Skin of body (tissue), 2 donors: ENCODE data around the gene RGS19. TPM values are rescaled to one million over a fixed set of nuclear protein-coding genes. Genes with fewer than 3 reads are reported as not detected.
"Not testable (repeated sequence)": the region's sequence is repeated elsewhere in the genome, so short reads cannot be mapped to it uniquely, and the experiment has no call there.

Source experiments
- DNase-seq: peaks from one replicate; lab custom pipeline; 2025; lab: John Stamatoyannopoulos, UW
- total RNA-seq: library from RNA; depleted of rRNA; stranded (reverse); fragments of >200 nt; gene quantifications from one replicate; pipeline ENCODE4 v1.2.3, GENCODE V29; 2014

RGS19 gene
- total RNA-seq, 1 donor from 2014 or later, result 6.6 TPM

DNA sequence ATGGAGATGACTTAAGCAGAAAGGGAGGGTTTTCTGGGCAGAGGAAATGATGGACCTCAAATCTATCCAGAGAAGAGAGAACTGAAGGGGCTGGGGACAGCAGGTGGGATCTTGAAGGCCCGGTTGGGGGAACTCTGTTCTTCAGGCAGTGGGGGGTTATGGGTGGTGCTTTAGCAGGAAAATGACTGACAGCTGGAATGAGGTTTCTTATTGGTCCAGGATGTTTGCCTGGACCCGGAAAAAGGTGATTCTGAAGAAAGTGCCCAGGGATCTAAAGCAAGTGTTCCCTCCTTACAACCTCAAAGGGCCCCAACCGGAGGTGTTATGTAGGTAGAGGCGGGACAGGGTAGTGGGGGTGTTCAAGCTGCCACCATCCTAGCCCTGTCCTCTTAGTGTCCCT is 16.1 kb upstream of the RGS19 start:
- DNase-seq, result no peak

DNA sequence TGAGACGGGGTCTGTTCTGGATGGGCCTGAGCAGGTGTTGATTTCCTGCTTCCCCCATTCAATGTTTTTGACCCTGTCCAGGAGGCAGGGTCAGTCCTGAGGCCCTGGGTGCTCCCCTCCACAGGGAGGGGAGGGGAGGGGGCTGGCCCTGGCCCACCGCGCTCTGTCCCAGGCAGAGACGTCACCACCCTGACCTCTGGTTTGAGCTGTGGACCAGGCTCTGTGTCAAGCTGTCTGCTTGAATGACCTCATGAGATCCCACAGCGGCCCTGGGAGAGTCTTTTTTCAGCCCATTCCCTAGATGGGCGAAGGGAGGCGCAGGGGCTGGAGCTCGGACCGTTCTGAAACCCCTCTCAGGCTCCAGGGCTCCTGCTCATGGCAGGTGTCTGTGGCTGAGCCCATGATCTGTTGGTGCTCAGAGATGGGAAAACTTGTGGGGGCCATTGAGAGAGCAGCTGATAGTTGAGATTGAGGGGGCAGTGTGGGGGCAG is 13.7 kb upstream of the RGS19 start:
- DNase-seq, result no peak

DNA sequence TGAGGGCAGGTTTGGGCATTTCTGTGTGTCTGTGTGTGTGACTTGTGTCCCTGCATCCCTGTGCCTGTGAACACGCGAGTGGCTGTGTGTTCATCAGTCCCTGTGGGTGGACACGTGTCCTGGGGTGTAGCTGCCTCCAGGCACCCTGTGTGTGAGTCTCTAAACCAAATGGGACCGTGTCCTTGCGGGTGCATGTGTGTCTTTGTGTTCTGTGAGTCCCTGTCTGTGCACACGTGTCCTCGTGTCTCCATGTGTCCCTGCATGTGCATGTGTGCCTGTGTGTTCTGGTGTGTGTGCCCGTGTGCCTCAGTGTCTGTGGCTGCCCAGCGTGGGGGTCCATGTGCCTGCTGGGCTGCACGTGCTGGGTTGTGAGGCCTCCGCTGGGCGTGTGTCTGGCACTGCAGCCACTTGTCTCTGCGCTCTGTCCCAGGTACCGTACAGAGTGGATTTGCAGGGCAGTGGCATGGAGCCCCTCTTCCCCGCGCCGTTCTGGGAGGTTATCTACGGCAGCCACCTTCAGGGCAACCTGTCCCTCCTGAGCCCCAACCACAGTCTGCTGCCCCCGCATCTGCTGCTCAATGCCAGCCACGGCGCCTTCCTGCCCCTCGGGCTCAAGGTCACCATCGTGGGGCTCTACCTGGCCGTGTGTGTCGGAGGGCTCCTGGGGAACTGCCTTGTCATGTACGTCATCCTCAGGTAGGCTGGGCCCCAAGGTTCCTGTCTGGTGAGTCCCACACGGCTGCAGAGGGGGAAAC is 13.1 kb upstream of the RGS19 start:
- no peak for DNase-seq

DNA sequence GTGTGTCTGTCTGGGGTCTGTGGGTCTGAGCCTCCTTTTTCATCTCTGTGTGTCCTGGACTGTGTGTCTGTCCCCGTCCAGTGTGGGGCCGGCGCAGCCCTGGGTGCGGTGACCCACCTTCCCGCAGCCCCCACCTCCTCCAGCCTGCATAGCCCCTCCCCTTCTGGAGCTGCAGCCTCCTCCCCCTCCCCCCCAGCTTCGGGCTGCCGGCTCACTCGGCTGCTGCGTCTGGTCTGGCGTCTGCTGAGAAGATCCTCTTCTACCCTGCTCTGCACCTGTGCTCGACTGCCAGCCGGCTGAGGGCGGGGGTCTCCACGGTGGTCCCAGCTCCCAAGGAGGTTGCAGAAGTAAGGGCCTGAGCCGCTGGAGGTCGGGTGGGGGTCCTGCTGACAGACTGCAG is 12.5 kb upstream of the RGS19 start:
- no peak for DNase-seq

- no peak for DNase-seq
Observed at GRCh38 chr20:64091340-64091739, 12.0 kb upstream of the RGS19 start.

- no peak for DNase-seq
Observed at GRCh38 chr20:64090165-64090564, 10.8 kb upstream of the RGS19 start.

DNA sequence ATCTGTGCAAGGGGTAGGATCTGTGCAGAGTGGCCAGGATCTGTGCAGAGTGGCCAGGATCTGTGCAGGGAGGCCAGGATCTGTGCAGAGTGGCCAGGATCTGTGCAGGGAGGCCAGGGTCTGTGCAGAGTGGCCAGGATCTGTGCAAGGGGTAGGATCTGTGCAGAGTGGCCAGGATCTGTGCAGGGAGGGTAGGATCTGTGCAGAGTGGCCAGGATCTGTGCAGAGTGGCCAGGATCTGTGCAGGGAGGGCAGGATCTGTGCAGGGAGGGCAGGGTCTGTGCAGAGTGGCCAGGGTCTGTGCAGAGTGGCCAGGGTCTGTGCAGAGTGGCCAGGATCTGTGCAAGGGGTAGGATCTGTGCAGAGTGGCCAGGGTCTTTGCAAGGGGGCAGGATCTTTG is 9.3 kb upstream of the RGS19 start:
- DNase-seq, result not testable (repeated sequence)

GRCh38 chr20:64087226-64087825 is 8.0 kb upstream of the RGS19 start:
- DNase-seq, result not testable (repeated sequence)

GRCh38 chr20:64086801-64087200 is 7.5 kb upstream of the RGS19 start:
- DNase-seq, result no peak

DNA sequence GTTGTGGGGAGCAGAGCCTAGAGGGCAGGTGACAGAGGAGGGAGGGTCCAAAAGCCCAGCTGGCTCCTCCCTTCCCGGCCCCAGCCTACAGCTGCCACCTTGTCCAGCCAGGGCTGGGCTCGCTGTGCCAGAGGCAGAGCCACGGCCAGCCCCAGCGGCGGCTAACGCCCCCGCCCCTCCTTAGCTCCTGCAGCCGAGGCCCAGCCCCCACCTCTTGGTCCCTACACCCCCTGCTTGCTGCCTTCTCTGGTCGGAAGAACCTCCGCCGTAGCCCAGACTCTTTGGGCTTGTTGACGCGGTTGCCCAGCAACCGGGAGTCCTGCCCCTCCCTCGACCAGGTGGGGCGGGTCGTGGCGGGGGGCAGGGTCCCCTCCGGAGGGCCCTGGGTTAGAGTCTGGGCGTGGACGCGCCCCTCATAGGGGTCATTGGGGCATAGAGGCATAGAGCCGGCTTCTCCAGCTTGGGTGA is 5.4 kb upstream of the RGS19 start:
- no peak for DNase-seq

DNA sequence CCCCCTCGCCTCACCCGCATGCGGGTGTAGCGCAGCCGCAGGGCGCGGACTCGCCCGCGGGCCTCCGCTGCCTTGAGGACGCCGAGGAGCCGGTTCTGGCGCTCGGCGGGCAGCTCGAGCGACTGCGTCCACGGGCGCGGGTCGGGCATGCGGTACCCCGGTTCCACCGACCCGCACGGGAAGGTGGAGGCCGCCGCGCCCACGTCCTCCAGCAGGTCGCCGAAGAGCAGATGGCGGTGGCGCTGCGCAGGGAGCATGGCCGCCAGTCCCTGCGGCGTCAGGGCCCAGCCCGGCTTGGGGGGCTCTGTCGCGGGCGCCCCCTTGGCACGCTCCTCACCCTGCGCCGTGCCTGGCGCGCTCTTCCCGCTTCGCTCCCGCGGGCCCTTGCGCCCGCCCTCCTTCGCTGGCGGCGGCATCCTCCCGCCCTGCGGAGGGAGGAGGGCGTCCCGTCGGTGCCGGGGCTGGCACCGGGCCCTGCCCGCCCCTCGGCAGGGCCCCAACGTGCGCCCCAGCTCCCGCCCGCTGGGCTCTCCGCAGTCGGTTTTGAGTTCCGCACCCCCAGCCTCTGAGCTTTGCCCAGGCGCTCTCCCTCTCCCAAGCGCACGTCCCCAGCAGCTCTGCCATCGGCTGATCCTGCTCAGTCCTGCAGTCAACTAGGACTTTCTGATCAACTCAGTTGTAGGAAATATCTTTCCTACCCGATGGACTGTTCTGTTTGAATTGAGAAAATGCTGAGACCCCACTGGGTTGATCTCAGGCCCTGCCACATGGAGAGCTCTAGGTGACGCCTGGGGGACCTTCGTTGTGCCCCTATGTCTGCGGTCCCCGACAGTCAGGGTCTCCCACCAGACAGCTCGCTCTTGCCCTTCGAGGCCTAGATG is 4.7 kb upstream of the RGS19 start, which contains the start of gene LKAAEAR1:
TSS of gene LKAAEAR1 (minus strand) at position 595 of the 881 bp plus-strand sequence. CDS start at position 416, 179 bp downstream.
- DNase-seq, result no peak

DNA sequence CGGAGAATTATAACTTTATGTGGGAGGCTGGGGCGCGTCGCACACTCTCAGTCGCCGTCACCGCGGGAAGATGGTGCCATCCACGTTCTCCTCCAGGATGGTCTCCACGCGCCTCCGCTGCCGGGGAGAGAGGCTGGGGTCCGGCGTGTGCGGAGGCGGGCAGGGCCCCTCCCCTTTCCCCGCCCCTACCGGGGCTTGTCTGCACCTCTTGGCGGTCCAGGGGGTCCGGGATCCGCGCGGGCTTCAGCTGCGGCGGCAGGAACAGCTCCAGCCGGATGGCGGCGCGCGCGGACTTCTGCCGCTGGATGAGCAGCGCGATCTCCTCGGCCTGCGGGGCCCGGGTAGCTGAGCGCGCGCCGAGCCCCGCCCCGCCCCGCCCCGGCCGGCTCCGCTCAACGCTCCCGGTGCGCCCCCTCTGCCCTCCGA is 4.1 kb upstream of the RGS19 start:
- DNase-seq, result peak; percentile 25

DNA sequence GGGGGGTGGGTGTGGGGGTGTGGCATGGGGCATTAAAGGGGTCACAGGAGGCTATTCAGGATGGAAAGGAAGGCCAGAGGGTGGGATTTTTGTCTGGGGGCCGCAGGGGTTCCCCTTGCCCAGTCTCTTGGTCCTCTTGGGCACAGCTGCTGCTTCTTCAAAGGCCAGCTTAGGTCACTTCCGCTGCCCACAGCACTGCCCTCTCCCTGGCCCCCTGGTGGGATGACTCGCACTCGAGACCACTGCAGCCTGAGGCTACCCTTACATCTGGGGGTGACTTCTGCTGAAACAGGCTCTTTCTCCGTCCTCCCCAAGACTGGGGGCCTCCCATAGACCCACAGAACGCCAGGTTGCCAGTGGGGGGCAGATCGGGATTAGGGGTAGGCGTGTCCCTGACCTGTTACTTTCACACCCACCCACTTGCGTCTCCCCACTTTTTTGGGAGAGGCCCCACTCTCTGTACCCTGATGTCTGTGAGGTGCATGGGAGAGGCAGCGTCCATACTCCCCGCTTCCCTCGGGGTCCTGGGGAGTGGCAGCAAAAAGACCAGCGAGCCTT is 3.6 kb upstream of the RGS19 start:
- no peak for DNase-seq

- no peak for DNase-seq
Observed at GRCh38 chr20:64082126-64082731, 2.9 kb upstream of the RGS19 start.

GRCh38 chr20:64081624-64081964 is 2.3 kb upstream of the RGS19 start:
- no peak for DNase-seq

DNA sequence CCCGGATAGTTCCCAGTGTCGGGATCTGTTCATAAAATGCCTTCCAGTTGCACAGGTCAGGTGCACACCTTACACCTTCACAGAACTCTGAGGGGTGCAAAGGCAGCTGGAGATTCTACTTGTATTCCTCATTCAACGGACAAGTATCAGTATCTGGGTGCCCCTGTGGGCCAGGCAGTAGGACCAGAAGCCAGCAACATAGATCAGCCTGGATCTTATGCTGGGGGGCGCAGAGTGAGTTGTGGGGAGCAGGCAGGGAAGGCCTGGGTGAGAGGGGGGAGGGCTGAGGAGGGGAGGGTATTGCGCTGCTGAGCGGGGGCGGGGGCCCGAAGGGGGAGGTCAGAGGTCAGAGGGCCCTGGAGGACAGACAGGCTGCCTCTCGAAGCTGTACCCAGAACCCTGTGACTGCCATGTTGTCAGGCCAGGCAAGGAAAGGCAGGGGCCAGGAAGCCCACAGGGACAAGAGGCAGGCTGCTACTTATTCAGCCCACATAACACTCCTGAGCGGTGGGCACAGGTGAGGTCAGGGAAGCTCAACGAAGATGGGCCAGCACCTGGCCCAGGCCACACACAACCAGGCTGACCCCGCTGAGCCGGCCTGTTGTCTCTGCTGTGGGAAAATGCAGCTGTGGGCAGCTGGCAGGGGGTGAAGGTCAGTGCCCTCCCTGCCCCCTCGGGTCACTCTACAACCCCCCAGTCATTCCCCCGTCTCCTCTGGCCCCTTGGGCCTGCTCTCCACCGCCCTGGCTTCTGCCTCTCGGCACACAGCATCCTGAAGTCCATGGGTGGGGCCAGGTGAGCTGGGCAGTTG is 1.7 kb upstream of the RGS19 start:
- no peak for DNase-seq

DNA sequence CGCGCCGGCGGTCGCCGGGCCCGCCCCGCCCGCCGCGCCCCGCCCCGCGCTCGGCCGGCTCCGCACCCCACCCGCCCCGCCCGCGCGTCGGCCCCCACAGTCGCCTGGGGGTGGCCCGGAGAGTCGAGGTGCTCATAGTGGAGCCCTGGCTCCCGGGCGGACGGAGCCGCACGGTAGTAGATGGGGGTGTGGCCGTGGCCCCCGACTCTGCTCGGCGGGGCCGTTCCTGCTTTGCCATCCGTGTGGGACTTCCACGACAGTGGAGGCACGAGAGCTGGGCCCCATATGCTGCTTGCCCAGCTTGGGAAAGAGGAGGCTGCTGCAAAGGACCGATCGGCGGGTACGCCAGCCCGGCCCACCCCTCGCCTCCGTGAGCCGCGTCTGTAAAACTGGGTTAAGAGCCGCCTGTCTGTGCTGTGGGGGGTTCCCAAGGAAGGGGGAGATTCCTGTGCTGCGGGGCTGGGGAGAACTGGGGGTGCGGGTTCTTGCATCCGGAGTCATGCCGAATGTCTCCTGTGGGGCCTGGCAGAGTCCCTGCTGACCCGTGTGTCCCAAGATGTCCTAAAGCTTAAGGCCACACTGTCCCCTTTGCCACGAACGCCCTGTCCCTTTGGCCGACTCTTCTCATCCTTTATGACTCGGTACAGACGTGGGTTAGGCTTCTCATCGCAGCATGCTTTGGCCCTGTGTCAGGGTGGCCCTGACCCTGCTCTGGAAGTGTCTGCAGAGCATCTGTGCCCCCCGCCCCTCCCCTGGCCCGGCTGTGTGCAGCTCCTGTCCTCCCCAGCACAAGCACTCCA is 895 bp upstream of the RGS19 start, which contains the start of gene OPRL1:
TSS of gene OPRL1 (plus strand) at position 70 of the 800 bp plus-strand sequence. CDS start 12,639 bp downstream, outside the sequence.
- no peak for DNase-seq

- DNase-seq, result no peak
Observed at GRCh38 chr20:64078934-64079272, 415 bp downstream of the RGS19 start.

DNA sequence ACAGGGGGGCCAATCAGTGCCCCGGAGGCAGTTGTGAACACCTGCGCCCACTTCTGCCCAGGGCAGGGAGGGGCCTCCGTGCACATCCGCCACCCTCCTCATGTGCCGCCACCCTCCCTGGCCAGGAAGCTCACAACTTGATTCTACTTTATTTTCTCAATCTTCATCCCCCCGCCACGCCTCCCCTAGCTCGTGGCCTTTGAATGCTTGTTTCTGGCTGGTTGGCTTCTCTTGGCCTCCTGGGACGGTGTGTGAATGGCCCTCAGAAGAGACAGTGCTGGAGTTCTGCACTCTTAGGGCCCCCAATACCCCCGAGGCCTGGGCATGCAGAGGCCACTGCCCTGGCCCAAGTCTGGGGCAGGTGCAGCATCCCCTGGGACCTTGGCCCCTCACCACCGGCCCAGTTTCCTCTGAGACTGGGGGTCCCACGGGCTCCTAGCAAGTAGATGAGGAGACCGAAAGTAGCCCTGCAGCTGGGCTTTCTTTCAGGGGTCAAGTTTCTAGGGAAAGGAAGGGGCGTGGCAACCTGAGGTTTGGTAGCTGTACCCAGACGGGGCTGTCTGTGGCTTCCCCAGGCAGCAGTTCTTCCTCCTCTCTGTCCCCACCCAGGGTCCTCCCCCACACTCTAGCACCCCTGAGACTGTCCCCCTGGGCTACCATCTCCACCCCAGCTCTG is 1.3 kb downstream of the RGS19 start:
- no peak for DNase-seq
